IMR-90 (cell line): ENCODE measurements around the gene SH3RF3. TPM values are rescaled to one million over a fixed set of nuclear protein-coding genes. Genes with fewer than 3 reads are reported as not detected.

Experiments used
- ATAC-seq: fragments of 200-7000 bp; cut with Tn5 transposase; 2 replicates; pipeline ENCODE4 v1.9.1; 2020; ENCODE audit warnings: low read depth, mild to moderate bottlenecking, moderate library complexity
- BruUV-seq: library from RNA; stranded (reverse); fragments of 400-500 nt; replicated peaks from 2 replicates; lab custom pipeline; 2021; lab: Mats Ljungman, UMichigan
- CTCF ChIA-PET: fragments of 300-600 bp; formaldehyde crosslinking; extraction: SDS; loops from one replicate; lab custom pipeline; 2021; ENCODE audit warnings: antibody characterized with exemption; lab: Yijun Ruan, JAX
- POLR2A ChIA-PET: fragments of 300-600 bp; sonication (Branson Sonifier 250); formaldehyde crosslinking; loops from one replicate; lab custom pipeline; 2022; ENCODE audit warnings: antibody characterized with exemption; ENCODE audit not compliant: unreplicated experiment; lab: Charles Lee
- DNase-seq: peaks from one replicate; pipeline ENCODE4 v3.0.0; 2013
- H2AFZ ChIP-seq: replicated peaks from 2 replicates; pipeline ENCODE3; 2013; ENCODE audit warnings: low read length, mild to moderate bottlenecking; ENCODE audit not compliant: poor library complexity
- H2AK5ac ChIP-seq: 2 replicates; pipeline ENCODE4 v1.6.1; 2013; ENCODE audit warnings: low read depth, low read length, inconsistent platforms
- H2AK9ac ChIP-seq: replicated peaks from 2 replicates; pipeline ENCODE3; 2013; ENCODE audit warnings: mild to moderate bottlenecking, low read depth, low read length, moderate library complexity; ENCODE audit not compliant: poor library complexity
- H2BK120ac ChIP-seq: 2 replicates; pipeline ENCODE4 v1.6.1; 2013; ENCODE audit warnings: low read depth, low read length, inconsistent platforms
- H2BK15ac ChIP-seq: 3 replicates; pipeline ENCODE4 v1.6.1; 2013; ENCODE audit warnings: low read depth, low read length, inconsistent platforms
- H2BK20ac ChIP-seq: 2 replicates; pipeline ENCODE4 v1.6.1; 2013; ENCODE audit warnings: low read depth, mild to moderate bottlenecking, inconsistent platforms, low read length, moderate library complexity
- H2BK5ac ChIP-seq: 2 replicates; pipeline ENCODE4 v1.6.1; 2013; ENCODE audit warnings: mild to moderate bottlenecking, low read depth, low read length, inconsistent platforms; ENCODE audit not compliant: poor library complexity, severe bottlenecking
- H3K14ac ChIP-seq: replicated peaks from 2 replicates; pipeline ENCODE4 v1.6.1; 2013; ENCODE audit warnings: low read depth, low read length, inconsistent platforms
- H3K18ac ChIP-seq: 2 replicates; pipeline ENCODE4 v1.6.1; 2013; ENCODE audit warnings: low read depth, low read length, control low read depth
- H3K23ac ChIP-seq: 2 replicates; pipeline ENCODE4 v1.6.1; 2013; ENCODE audit warnings: low read depth, low read length, inconsistent platforms
- H3K27ac ChIP-seq: 2 replicates; pipeline ENCODE4 v1.5.1; 2013; ENCODE audit warnings: mild to moderate bottlenecking, control low read depth, low read length; ENCODE audit not compliant: insufficient read depth
- H3K27me3 ChIP-seq: 2 replicates; pipeline ENCODE4 v1.6.1; 2013; ENCODE audit warnings: low read length; ENCODE audit not compliant: control insufficient read depth, insufficient read depth
- H3K36me3 ChIP-seq: 2 replicates; pipeline ENCODE4 v1.6.1; 2013; ENCODE audit warnings: low read length, mixed read lengths; ENCODE audit not compliant: control insufficient read depth, insufficient read depth
- H3K4ac ChIP-seq: 2 replicates; pipeline ENCODE4 v1.6.1; 2013; ENCODE audit warnings: low read depth, low read length, inconsistent platforms
- H3K4me1 ChIP-seq: 2 replicates; pipeline ENCODE4 v1.6.1; 2013; ENCODE audit warnings: low read length, mixed read lengths; ENCODE audit not compliant: control insufficient read depth, insufficient read depth
- H3K4me2 ChIP-seq: 2 replicates; pipeline ENCODE4 v1.6.1; 2013; ENCODE audit warnings: low read depth, mild to moderate bottlenecking, control low read depth, low read length, moderate library complexity
- H3K4me3 ChIP-seq: 2 replicates; pipeline ENCODE4 v1.5.1; 2013; ENCODE audit warnings: low read depth, mild to moderate bottlenecking, control low read depth, low read length, moderate library complexity; ENCODE audit not compliant: insufficient read depth
- H3K56ac ChIP-seq: 2 replicates; pipeline ENCODE4 v1.6.1; 2013; ENCODE audit warnings: low read length, inconsistent platforms; ENCODE audit not compliant: insufficient read depth; ENCODE audit errors: extremely low read depth
- H3K79me1 ChIP-seq, 2 experiments: 2 replicates each; pipeline ENCODE4 v1.6.1; 2013; ENCODE audit warnings: low read length in 2 of 2, inconsistent platforms in 1 of 2, low read depth in 1 of 2
- H3K9ac ChIP-seq: 2 replicates; pipeline ENCODE4 v1.6.1; 2013; ENCODE audit warnings: low read depth, low read length, control low read depth
- H3K9me1 ChIP-seq: 2 replicates; pipeline ENCODE4 v1.6.1; 2013; ENCODE audit warnings: low read length, inconsistent platforms; ENCODE audit not compliant: insufficient read depth
- H3K9me3 ChIP-seq: 2 replicates; pipeline ENCODE4 v1.6.1; 2013; ENCODE audit warnings: low read length; ENCODE audit not compliant: control insufficient read depth, insufficient read depth
- H4K20me1 ChIP-seq: 2 replicates; pipeline ENCODE4 v1.6.1; 2013; ENCODE audit warnings: low read length, inconsistent platforms; ENCODE audit not compliant: insufficient read depth
- H4K5ac ChIP-seq: 2 replicates; pipeline ENCODE4 v1.6.1; 2013; ENCODE audit warnings: mild to moderate bottlenecking, low read depth, low read length, control low read depth
- H4K8ac ChIP-seq, 2 experiments: 2 replicates each; pipeline ENCODE4 v1.6.1; 2013; ENCODE audit warnings: low read depth in 2 of 2, low read length in 2 of 2, control low read depth in 1 of 2, inconsistent platforms in 1 of 2
- H4K91ac ChIP-seq: 2 replicates; pipeline ENCODE4 v1.6.1; 2013; ENCODE audit warnings: low read depth, low read length, inconsistent platforms; ENCODE audit not compliant: insufficient read depth
- BHLHE40 ChIP-seq: fragments of 150-350 bp; IDR thresholded peaks from 2 replicates; pipeline ENCODE4 v1.6.1; 2016; ENCODE audit warnings: mild to moderate bottlenecking, low read depth, low read length
- CEBPB ChIP-seq: IDR thresholded peaks from 2 replicates; pipeline ENCODE4 v1.6.1; 2012; ENCODE audit warnings: low read depth, low read length, improper control_type of control experiment
- CHD1 ChIP-seq: IDR thresholded peaks from 2 replicates; pipeline ENCODE4 v1.6.1; 2012; ENCODE audit warnings: low read depth, low read length, improper control_type of control experiment
- CTCF ChIP-seq: conservative IDR thresholded peaks from 2 replicates; pipeline ENCODE4 v1.5.1; 2012; ENCODE audit warnings: mild to moderate bottlenecking, low read depth, low read length, improper control_type of control experiment
- ELK1 ChIP-seq: fragments of 150-350 bp; IDR thresholded peaks from 2 replicates; pipeline ENCODE4 v1.6.1; 2016; ENCODE audit warnings: low read depth, mild to moderate bottlenecking, low read length, moderate library complexity, borderline replicate concordance
- FOS ChIP-seq: fragments of 150-350 bp; IDR thresholded peaks from 2 replicates; pipeline ENCODE4 v1.6.1; 2016; ENCODE audit warnings: low read depth, low read length
- MAZ ChIP-seq: IDR thresholded peaks from 2 replicates; pipeline ENCODE4 v1.6.1; 2012; ENCODE audit warnings: low read depth, mild to moderate bottlenecking, low read length, improper control_type of control experiment, moderate library complexity, borderline replicate concordance
- MXI1 ChIP-seq: IDR thresholded peaks from 2 replicates; pipeline ENCODE4 v1.6.1; 2012; ENCODE audit warnings: low read depth, mild to moderate bottlenecking, low read length, moderate library complexity, borderline replicate concordance
- NFE2L2 ChIP-seq: fragments of 150-350 bp; IDR thresholded peaks from 2 replicates; pipeline ENCODE4 v1.6.1; 2016; ENCODE audit warnings: low read depth, mild to moderate bottlenecking, low read length
- POLR2A ChIP-seq: IDR thresholded peaks from 2 replicates; pipeline ENCODE4 v1.6.1; 2012; ENCODE audit warnings: mild to moderate bottlenecking, low read depth, low read length
- RAD21 ChIP-seq: IDR thresholded peaks from 2 replicates; pipeline ENCODE4 v1.6.1; 2012; ENCODE audit warnings: low read length, improper control_type of control experiment
- RFX5 ChIP-seq: IDR thresholded peaks from 2 replicates; pipeline ENCODE4 v1.8.0; 2012; ENCODE audit warnings: low read depth, mild to moderate bottlenecking, low read length, moderate library complexity
- SMC3 ChIP-seq: fragments of 150-350 bp; IDR thresholded peaks from 2 replicates; pipeline ENCODE4 v1.6.1; 2016; ENCODE audit warnings: low read depth, mild to moderate bottlenecking, antibody characterized with exemption, low read length, moderate library complexity
- USF2 ChIP-seq: fragments of 150-350 bp; IDR thresholded peaks from 2 replicates; pipeline ENCODE4 v1.6.1; 2017; ENCODE audit warnings: mild to moderate bottlenecking, antibody characterized with exemption, low read length, low read depth
- WGBS, 2 experiments: methylation state at CpG; one replicate each; pipeline versions ENCODE4 v1.1.5 to v1.1.7; 2013; ENCODE audit warnings: missing lambda C conversion rate in 2 of 2; ENCODE audit not compliant: insufficient read length in 1 of 2; ENCODE audit errors: extremely low coverage in 2 of 2; 5-methylcytosine and 5-hydroxymethylcytosine counted together
- dilution Hi-C: fragments of 300-500 bp; cut with HindIII; formaldehyde crosslinking; loops from one replicate; pipeline ENCODE4 v1.14.3; 2018; ENCODE audit warnings: low sequenced_read_pairs; ENCODE audit not compliant: unreplicated experiment
- in situ Hi-C: fragments of 300-500 bp; cut with MboI; formaldehyde crosslinking; loops from 3 replicates; pipeline ENCODE4 v1.14.3; 2019; ENCODE audit warnings: low sequenced_read_pairs, inconsistent platforms, mixed read lengths
- intact Hi-C: fragments of 100-400 bp; cut with micrococcal nuclease; formaldehyde crosslinking; loops from 2 replicates; pipeline ENCODE4 v1.10.0; 2022
- polyA plus RNA-seq, 3 experiments: library from polyadenylated mRNA; depleted of rRNA; stranded (reverse); fragments of >200 nt; gene quantifications; 2 replicates each; pipeline ENCODE4 v1.2.3, GENCODE V29; 2012; ENCODE audit warnings: low replicate concordance in 1 of 3
- total RNA-seq: library from RNA; depleted of rRNA; stranded (reverse); fragments of >200 nt; gene quantifications from 2 replicates; pipeline ENCODE4 v1.2.3, GENCODE V29; 2012

SH3RF3 gene
- total and polyA plus RNA-seq, 2 of the 4 experiments (the other 2 are of a cell fraction), result 3.4 to 5.3 TPM

- H2BK15ac ChIP-seq, result no peak overlapping the region
- TF ChIP-seq FOS (no peak), USF2 (no peak), CEBPB (no peak), CTCF (no peak), NFE2L2 (no peak), ELK1 (no peak), BHLHE40 (no peak), MAZ (no peak), POLR2A (no peak), RAD21 (no peak), SMC3 (no peak), MXI1 (no peak), RFX5 (no peak), CHD1 (no peak)
- no peak overlapping the region for H3K56ac ChIP-seq
- H2AK9ac ChIP-seq, result peak overlapping the region; percentile 9
- peaks cover 4% of the 10 kb centered on the region; the same call in 1 of the 2 replicates for H3K4me1 ChIP-seq
- peaks cover 4% of the 10 kb centered on the region; the same call in 1 of the 2 replicates for H3K9me1 ChIP-seq
- intact Hi-C loops, result no loop called here
- H4K91ac ChIP-seq, result no peak overlapping the region
- H3K14ac ChIP-seq, result no peak overlapping the region
- H3K79me1 ChIP-seq, result no peaks in the 10 kb centered on the region
- no peak overlapping the region for H4K8ac ChIP-seq
- H2AK5ac ChIP-seq, result no peak overlapping the region
- no peak overlapping the region for H3K4me2 ChIP-seq
- BruUV-seq, result no TSS peak
- H2AFZ ChIP-seq, result peak overlapping the region; percentile 29
- H3K9ac ChIP-seq, result no peak overlapping the region
- in situ Hi-C loops, result no loop called here
- no peaks in the 10 kb centered on the region; the same call in 1 of the 2 replicates for H3K36me3 ChIP-seq
- POLR2A ChIA-PET, result interaction anchor here (0.6 kb wide), 1 partner anchor 404 kb away, joined by 8 read pairs; no protein-coding TSS in a partner anchor
- H2BK20ac ChIP-seq, result no peak overlapping the region
- H3K4me3 ChIP-seq, result no peak overlapping the region
- H2BK120ac ChIP-seq, result no peak overlapping the region
- peak; percentile 66 for ATAC-seq
- H3K27ac ChIP-seq, result no peak overlapping the region
- H3K18ac ChIP-seq, result no peak overlapping the region
- H3K9me3 ChIP-seq, result no peaks in the 10 kb centered on the region
- peaks cover 27% of the 10 kb centered on the region for H3K27me3 ChIP-seq
- CTCF ChIA-PET, result no interaction called here
- H3K23ac ChIP-seq, result no peak overlapping the region
- 80% methylated on average over 2 of the region's 6 CpGs; no CpG with 5 or more reads in 1 of the 2 experiments for WGBS, 2 experiments
- no peak for DNase-seq
- H3K4ac ChIP-seq, result no peak overlapping the region
- dilution Hi-C loops, result no loop called here
- no peak overlapping the region for H2BK5ac ChIP-seq
- no peak overlapping the region for H4K5ac ChIP-seq
- no peaks in the 10 kb centered on the region for H4K20me1 ChIP-seq
Measured at GRCh38 chr2:109535217-109535946, 406.4 kb downstream of the SH3RF3 start.
